Parathyroid adenoma (tissue), 2 donors: Measurements from ENCODE around the gene GID8.

Experiments
- H2AFZ ChIP-seq: fragments of 300-600 bp; sonication (generic); one replicate; pipeline ENCODE4 v1.7.0; 2017; ENCODE audit warnings: antibody characterized with exemption, mild to moderate bottlenecking
- H3K27ac ChIP-seq: fragments of 300-600 bp; sonication (generic); one replicate; pipeline ENCODE4 v1.7.0; 2017
- H3K27me3 ChIP-seq: fragments of 300-600 bp; sonication (generic); one replicate; pipeline ENCODE4 v1.7.0; 2017; ENCODE audit warnings: low read length; ENCODE audit not compliant: control insufficient read depth, insufficient read depth
- H3K36me3 ChIP-seq: fragments of 300-600 bp; sonication (generic); one replicate; pipeline ENCODE4 v1.7.0; 2017; ENCODE audit warnings: low read length; ENCODE audit not compliant: control insufficient read depth, insufficient read depth
- H3K4me1 ChIP-seq: fragments of 300-600 bp; sonication (generic); one replicate; pipeline ENCODE4 v1.7.0; 2017; ENCODE audit warnings: control low read depth
- H3K4me2 ChIP-seq: fragments of 300-600 bp; sonication (generic); one replicate; pipeline ENCODE4 v1.7.0; 2017; ENCODE audit warnings: low read length
- H3K4me3 ChIP-seq: fragments of 300-600 bp; sonication (generic); one replicate; pipeline ENCODE4 v1.7.0; 2017; ENCODE audit warnings: low read depth, low read length
- H3K79me2 ChIP-seq: fragments of 300-600 bp; sonication (generic); one replicate; pipeline ENCODE4 v1.7.0; 2017; ENCODE audit warnings: control low read depth
- H3K9ac ChIP-seq: fragments of 300-600 bp; sonication (generic); one replicate; pipeline ENCODE4 v1.7.0; 2017; ENCODE audit warnings: mild to moderate bottlenecking
- H3K9me3 ChIP-seq: fragments of 300-600 bp; sonication (generic); one replicate; pipeline ENCODE4 v1.7.0; 2017; ENCODE audit warnings: low read length; ENCODE audit not compliant: control insufficient read depth
- CTCF ChIP-seq: fragments of 300-600 bp; sonication (generic); IDR thresholded peaks from one replicate; pipeline ENCODE4 v1.7.0; 2017; ENCODE audit warnings: antibody characterized with exemption, mild to moderate bottlenecking
- donor health status: primary hyperparathyroidism.

Gene GID8

GRCh38 chr20:62890444-62890843 is 47.5 kb upstream of the GID8 start:
- no peak overlapping the region for H3K27ac ChIP-seq
- H3K79me2 ChIP-seq = peaks cover 2% of the 10 kb centered on the region
- no peaks in the 10 kb centered on the region for H3K36me3 ChIP-seq
- no peaks in the 10 kb centered on the region for H3K4me1 ChIP-seq
- H2AFZ ChIP-seq = no peak overlapping the region
- H3K27me3 ChIP-seq = no peaks in the 10 kb centered on the region
- TF ChIP-seq CTCF = no peak
- H3K4me2 ChIP-seq = no peak overlapping the region
- H3K9me3 ChIP-seq = no peaks in the 10 kb centered on the region
- H3K4me3 ChIP-seq = no peak overlapping the region
- no peak overlapping the region for H3K9ac ChIP-seq

GRCh38 chr20:62891111-62891510 is 46.8 kb upstream of the GID8 start:
- no peak overlapping the region for H3K4me2 ChIP-seq
- H3K79me2 ChIP-seq = peaks cover 2% of the 10 kb centered on the region
- no peak overlapping the region for H2AFZ ChIP-seq
- no peak overlapping the region for H3K4me3 ChIP-seq
- H3K36me3 ChIP-seq = no peaks in the 10 kb centered on the region
- no peaks in the 10 kb centered on the region for H3K27me3 ChIP-seq
- no peak overlapping the region for H3K27ac ChIP-seq
- H3K9me3 ChIP-seq = no peaks in the 10 kb centered on the region
- no peak overlapping the region for H3K9ac ChIP-seq
- H3K4me1 ChIP-seq = no peaks in the 10 kb centered on the region
- TF ChIP-seq CTCF = no peak

- Histone ChIP-seq H3K4me2 (no peak overlapping the region), H3K4me3 (no peak overlapping the region), H3K9ac (no peak overlapping the region), H3K4me1 (no peaks in the 10 kb centered on the region), H3K27ac (no peak overlapping the region), H3K79me2 (peaks cover 2% of the 10 kb centered on the region), H2AFZ (no peak overlapping the region), H3K9me3 (no peaks in the 10 kb centered on the region), H3K36me3 (no peaks in the 10 kb centered on the region), H3K27me3 (no peaks in the 10 kb centered on the region)
- TF ChIP-seq CTCF = no peak
Measured at GRCh38 chr20:62892348-62893304, 45.3 kb upstream of the GID8 start.

- no peaks in the 10 kb centered on the region for H3K36me3 ChIP-seq
- H2AFZ ChIP-seq = no peak overlapping the region
- TF ChIP-seq CTCF = no peak
Measured at GRCh38 chr20:62893700-62894099, 44.2 kb upstream of the GID8 start.

More at GRCh38 chr20:62893700-62894099, 44.2 kb upstream of the GID8 start:
- Histone ChIP-seq H3K9me3 (no peaks in the 10 kb centered on the region), H3K27ac (no peak overlapping the region), H3K79me2 (peaks cover 2% of the 10 kb centered on the region), H3K4me1 (no peaks in the 10 kb centered on the region), H3K4me2 (no peak overlapping the region), H3K4me3 (no peak overlapping the region), H3K9ac (no peak overlapping the region), H3K27me3 (no peaks in the 10 kb centered on the region)
